HG02588 (cell line): Measurements from ENCODE around the gene ARHGAP8.
"Not testable (repeated sequence)": the region's sequence is repeated elsewhere in the genome, so short reads cannot be mapped to it uniquely, and the experiment has no call there.

Experiments used
- ATAC-seq: cut with Tn5 transposase; IDR thresholded peaks from one replicate; pipeline ENCODE4 v1.9.1; 2021; ENCODE audit warnings: mild to moderate bottlenecking, moderate library complexity; ENCODE audit not compliant: unreplicated experiment

The ARHGAP8 gene

DNA sequence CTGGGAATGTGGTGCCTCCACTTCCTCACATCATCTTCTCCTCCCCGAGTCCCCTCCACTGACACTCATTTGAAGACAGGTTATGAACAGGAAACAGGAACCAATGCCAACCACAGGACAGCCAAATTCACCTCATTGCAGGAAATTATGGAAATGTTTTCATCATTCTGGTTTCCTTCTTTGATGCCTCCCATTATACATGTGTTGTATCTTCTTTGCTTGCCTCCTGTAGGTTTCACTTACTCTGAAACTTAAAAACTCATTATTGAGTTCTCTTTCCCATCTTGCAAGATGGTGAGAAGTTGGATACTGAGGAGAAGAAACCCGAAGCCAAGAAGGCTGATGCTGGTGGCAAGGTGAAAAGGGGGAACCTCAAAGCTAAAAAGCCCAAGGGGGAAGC is 148.9 kb downstream of the ARHGAP8 start:
- ATAC-seq: no peak

DNA sequence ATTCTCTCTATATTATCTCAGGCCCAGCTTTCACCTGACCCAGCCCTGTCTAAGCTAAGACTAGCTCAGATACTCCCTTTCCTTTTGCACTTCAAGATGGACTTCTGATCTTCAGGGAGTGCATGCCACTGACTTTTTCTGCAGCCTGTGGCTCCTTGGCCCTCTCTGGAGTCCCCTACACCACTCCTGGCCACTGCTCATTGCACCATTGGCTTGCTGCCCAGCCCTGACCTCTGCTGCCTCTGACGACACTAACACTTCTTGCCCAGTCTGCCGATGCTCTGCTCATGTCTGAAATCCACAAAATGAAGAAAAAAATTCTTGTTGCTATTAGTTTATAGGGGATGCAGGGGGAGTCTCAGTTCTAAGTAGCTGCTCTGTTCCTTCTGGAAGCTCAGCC is 150.8 kb downstream of the ARHGAP8 start:
- not testable (repeated sequence) for ATAC-seq

DNA sequence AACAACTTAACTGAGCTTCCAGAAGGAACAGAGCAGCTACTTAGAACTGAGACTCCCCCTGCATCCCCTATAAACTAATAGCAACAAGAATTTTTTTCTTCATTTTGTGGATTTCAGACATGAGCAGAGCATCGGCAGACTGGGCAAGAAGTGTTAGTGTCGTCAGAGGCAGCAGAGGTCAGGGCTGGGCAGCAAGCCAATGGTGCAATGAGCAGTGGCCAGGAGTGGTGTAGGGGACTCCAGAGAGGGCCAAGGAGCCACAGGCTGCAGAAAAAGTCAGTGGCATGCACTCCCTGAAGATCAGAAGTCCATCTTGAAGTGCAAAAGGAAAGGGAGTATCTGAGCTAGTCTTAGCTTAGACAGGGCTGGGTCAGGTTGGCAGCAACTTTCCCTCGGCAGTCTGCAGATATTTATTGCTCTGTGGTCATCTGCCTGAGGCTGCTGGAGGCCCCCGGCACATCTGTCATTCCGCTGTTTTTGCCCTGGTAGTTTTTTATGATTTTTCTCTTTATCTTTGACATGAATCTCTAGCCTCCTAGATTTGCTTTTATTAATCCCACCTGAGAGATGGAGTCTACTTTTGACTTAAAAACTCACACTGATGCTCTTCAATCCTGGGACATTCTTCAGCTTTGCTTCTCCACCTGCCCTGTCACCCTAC is 152.2 kb downstream of the ARHGAP8 start:
- not testable (repeated sequence) for ATAC-seq

DNA sequence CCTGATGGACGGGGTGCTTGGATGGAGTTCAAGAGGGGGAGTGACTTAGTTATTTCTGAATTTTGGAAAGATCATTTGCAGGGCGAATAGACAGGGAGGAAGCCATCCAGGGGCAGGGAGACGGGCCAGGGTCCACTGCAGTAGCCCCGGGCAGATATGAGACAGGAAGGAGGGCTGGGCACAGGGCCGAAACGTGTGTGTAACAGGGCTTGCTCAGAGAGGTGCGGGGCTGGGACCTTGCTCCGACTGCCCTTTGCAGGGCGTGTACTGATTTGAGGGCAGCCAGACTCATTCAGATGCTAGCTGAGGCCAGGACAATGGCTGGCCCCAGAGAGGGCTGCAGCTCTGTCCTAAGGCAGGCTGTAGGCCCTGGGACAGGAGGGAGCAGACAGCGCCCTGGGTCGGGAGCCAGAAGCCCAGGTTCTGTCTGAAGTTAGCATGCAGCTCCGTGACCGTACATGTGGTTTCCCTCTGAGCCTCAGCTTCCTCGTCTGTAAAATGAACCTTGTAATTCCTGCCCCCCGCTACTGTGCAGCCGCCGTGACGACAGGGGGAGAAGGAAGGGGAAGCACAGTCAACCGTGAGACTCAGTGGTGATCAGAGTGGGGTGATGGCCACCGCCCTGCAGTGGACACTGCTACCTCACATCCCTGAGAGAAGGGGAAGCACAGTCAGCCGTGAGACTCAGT is 154.0 kb downstream of the ARHGAP8 start:
- ATAC-seq: no peak

DNA sequence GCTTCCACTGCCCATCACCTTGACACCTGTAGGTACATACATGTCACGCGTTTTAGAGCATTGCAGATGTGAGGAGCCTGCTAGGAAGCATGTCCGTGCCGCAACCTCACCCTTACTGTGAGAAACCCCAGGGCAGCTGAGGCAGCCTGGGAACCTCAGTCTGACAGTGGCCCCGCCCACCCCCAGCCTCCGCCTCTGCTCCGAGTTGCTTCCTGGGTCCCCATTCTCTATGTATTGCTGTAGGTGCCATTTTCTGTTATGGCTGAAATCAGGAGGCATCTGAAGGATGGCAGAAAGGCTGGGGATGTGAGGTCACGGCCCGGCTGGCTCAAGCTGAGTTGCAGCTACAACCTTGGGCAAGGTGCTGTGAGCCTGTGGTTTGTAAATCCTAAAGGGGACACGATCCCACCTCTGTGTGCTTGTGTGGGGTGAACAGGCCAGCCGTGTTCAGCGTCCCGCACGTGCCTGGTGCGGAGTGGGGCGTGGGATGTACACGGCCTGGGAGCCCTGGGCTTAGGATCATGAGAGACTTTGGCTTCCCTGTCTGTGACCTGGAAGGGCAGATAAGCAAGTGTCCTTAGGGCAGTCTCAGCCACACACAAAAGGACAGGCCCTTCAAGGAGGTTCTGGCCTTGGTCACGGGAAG is 154.7 kb downstream of the ARHGAP8 start:
- no peak for ATAC-seq

DNA sequence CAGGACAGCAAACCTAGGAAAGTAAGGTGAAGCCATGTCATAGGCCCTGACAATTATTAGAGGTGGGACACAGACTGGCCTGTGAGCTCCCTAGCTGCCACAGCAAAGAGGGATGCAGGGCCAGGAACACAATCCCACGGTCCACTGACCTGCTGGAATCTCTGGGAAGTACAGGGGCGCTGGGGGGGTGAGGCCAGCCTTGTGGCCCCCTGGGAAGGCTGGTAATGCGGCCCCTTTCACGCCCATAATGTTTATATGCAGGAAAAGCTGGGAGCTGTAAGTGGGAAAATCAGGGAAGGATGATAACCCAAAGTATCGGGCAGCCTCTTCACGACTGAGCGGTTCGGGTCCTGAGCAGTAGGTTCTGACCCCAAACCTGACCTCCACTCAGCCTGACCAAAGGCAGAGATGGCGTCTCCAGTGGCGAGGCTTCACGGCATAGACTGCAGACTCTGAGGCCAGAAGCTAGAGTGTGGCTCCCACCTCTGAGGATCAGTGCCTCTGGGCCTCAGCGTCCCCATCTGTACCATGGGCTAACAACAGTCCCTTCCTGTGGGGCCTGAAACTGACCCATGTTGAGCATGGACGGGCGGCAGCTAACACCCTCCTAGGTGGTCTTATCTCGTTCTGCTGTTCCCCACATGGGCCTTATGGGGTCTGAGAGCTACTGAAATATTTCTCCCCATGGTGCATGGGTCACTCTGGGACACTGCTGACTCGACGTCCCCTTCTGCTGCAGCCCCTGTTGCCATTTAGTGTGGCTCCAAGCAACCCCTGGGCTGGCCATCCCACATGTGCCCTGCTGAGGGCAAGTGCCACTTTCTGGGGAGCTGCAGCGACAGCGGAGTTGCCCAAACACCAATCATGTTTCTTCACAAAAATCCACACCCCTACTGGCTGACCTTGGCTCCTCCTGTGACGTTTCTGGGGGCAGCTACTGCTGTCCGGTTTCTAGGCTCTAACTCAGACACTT is 155.7 kb downstream of the ARHGAP8 start:
- ATAC-seq: no peak

DNA sequence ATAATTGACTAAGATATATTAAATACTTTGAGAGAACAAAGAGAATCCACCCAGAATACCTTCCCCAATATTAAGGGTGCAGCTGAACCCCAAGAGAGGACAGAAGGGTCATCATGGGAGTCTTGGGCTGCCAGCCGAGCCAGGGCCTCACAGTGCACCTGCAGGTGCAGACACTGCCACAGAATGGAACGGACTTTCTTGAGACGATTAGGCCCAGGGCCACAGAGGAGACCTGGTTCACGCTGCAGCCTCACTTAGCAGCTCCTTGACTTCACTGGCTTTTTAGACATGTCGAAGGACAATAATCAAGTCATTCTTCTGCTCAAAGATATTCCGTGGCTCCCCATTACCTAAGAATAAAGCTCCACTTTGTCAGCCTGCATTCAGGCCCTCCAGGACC is 156.9 kb downstream of the ARHGAP8 start:
- no peak for ATAC-seq
